ENCODE measurements around the gene THPO.

The THPO gene

GRCh38 chr3:184328516-184328915, 49.5 kb downstream of the THPO start:
- DNase-seq = no peak

GRCh38 chr3:184327171-184327570, 50.8 kb downstream of the THPO start:
- no peak for DNase-seq

GRCh38 chr3:184325715-184326369, 52.2 kb downstream of the THPO start:
- no peak for DNase-seq

GRCh38 chr3:184325269-184325668, 52.7 kb downstream of the THPO start:
- DNase-seq = no peak

- DNase-seq = no peak
Measured at GRCh38 chr3:184323696-184324095, 54.3 kb downstream of the THPO start.

GRCh38 chr3:184322731-184323487, 55.1 kb downstream of the THPO start:
- no peak for DNase-seq

Data from NCI-H1436 (cell line).